ENCODE data around the gene CA10. TPM values are rescaled to one million over a fixed set of nuclear protein-coding genes. Genes with fewer than 3 reads are reported as not detected.

CA10 gene
- total RNA-seq, 2 experiments from 2014 or later: not detected

DNA sequence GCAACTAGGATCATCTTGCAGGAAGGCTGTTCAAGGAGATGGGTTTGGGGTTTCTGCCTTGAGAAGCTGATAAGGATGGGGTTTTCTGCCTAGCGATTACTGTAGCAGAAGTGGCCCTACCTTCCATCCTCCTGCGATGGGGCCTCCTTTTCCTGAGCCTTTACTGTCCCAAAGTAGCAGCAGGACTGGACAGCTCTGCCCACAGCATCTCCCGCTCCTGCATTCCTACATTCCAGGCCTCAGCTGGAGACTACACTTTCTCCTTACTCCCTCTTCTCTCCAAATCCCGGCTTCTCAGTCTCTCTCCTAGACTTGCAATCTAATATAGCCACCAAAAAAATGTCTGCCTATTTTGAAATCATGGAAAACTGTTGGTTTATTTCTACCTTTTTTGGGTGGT, 355.4 kb downstream of the CA10 start:
- H3K4me3 Mint-ChIP-seq: no peak overlapping the region
- H3K36me3 ChIP-seq (ENCODE audit: insufficient read depth, low read length): no peaks in the 10 kb centered on the region
- DNase-seq (no peak), ATAC-seq (ENCODE audit: poor library complexity) (no peak)
- no peaks in the 10 kb centered on the region for H3K36me3 Mint-ChIP-seq (ENCODE audit: low read depth)
- H3K4me3 ChIP-seq (ENCODE audit: low read length): no peak overlapping the region
- H3K27ac ChIP-seq (ENCODE audit: low read depth in 1 of 2, low read length in 2 of 2): no peak overlapping the region
- H3K9me3 Mint-ChIP-seq: peaks cover 2% of the 10 kb centered on the region
- peaks cover 28% of the 10 kb centered on the region for H3K27me3 Mint-ChIP-seq
- TF ChIP-seq, protein P1, sequence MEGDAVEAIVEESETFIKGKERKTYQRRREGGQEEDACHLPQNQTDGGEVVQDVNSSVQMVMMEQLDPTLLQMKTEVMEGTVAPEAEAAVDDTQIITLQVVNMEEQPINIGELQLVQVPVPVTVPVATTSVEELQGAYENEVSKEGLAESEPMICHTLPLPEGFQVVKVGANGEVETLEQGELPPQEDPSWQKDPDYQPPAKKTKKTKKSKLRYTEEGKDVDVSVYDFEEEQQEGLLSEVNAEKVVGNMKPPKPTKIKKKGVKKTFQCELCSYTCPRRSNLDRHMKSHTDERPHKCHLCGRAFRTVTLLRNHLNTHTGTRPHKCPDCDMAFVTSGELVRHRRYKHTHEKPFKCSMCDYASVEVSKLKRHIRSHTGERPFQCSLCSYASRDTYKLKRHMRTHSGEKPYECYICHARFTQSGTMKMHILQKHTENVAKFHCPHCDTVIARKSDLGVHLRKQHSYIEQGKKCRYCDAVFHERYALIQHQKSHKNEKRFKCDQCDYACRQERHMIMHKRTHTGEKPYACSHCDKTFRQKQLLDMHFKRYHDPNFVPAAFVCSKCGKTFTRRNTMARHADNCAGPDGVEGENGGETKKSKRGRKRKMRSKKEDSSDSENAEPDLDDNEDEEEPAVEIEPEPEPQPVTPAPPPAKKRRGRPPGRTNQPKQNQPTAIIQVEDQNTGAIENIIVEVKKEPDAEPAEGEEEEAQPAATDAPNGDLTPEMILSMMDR (IDR thresholded peaks at IDR 0.05): no peak
- no peaks in the 10 kb centered on the region for H3K9me3 ChIP-seq (ENCODE audit: control insufficient read depth in 1 of 2, insufficient read depth in 1 of 2, low read length in 2 of 2)
- H3K27ac Mint-ChIP-seq: no peak overlapping the region
- no peaks in the 10 kb centered on the region for H3K27me3 ChIP-seq (ENCODE audit: control insufficient read depth in 1 of 2, insufficient read depth in 2 of 2, low read length in 2 of 2)
- intact Hi-C loops (cut with DNase I, micrococcal nuclease): no loop called here
- no peaks in the 10 kb centered on the region for H3K4me1 Mint-ChIP-seq (ENCODE audit: low read depth)
- POLR2A ChIA-PET: no interaction called here
- H3K4me1 ChIP-seq (ENCODE audit: insufficient read depth, low read length): no peaks in the 10 kb centered on the region
- CTCF ChIA-PET: no interaction called here

DNA sequence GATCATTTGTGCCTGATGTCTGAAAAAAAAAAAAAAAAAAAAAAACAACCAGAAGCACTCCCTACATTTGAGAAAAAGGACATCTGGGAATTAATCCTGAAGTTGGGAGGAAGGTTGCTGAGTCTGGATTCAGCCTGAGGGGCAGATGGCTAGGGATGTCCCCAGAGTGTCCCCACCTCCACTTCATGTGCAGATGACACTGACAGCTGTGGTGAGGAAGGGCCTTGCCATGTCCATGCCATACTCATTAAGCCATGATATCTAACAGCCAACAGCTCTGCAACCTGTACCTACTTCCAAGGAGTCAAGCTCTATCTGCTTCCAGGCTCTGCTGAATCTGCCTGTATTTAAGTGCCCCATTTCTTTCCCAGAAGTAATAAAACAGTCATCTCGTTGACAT, 356.0 kb downstream of the CA10 start:
- DNase-seq (no peak), ATAC-seq (ENCODE audit: poor library complexity) (no peak)
- Mint-ChIP-seq H3K27ac (no peak overlapping the region), H3K4me3 (no peak overlapping the region), H3K9me3 (no peaks in the 10 kb centered on the region), H3K36me3 (ENCODE audit: low read depth) (no peaks in the 10 kb centered on the region), H3K4me1 (ENCODE audit: low read depth) (no peaks in the 10 kb centered on the region), H3K27me3 (peaks cover 23% of the 10 kb centered on the region)
- Histone ChIP-seq H3K36me3 (ENCODE audit: insufficient read depth, low read length) (no peaks in the 10 kb centered on the region), H3K9me3 (ENCODE audit: control insufficient read depth in 1 of 2, insufficient read depth in 1 of 2, low read length in 2 of 2) (no peaks in the 10 kb centered on the region), H3K27me3 (ENCODE audit: control insufficient read depth in 1 of 2, insufficient read depth in 2 of 2, low read length in 2 of 2) (no peaks in the 10 kb centered on the region), H3K4me1 (ENCODE audit: insufficient read depth, low read length) (no peaks in the 10 kb centered on the region), H3K4me3 (ENCODE audit: low read length) (no peak overlapping the region), H3K27ac (ENCODE audit: low read depth in 1 of 2, low read length in 2 of 2) (no peak overlapping the region)
- TF ChIP-seq, protein P1 (IDR thresholded peaks at IDR 0.05): no peak
- ChIA-PET CTCF (no interaction called here), POLR2A (no interaction called here)
- intact Hi-C loops (cut with DNase I, micrococcal nuclease): no loop called here

DNA sequence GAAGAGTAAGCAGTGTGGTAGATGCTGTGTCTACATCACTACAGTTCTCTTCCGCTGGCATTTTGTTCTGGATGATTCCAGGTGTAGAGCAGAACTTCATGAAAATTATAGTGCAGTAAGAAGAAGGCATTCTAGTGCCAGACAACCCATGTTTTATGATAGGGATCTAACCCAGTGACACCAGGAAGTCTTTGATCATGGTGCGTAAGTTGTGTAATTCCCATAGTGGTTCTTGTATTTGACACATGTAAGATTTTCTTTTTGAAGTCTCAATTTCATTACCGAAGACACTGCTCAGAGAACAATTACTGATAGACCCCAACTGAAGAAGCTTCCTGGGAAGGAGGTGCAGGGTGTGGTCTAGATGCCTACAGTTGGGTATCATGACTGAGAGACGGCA, 356.9 kb downstream of the CA10 start:
- no peaks in the 10 kb centered on the region for H3K36me3 ChIP-seq (ENCODE audit: insufficient read depth, low read length)
- ChIA-PET POLR2A (no interaction called here), CTCF (no interaction called here)
- Mint-ChIP-seq H3K4me3 (no peak overlapping the region), H3K4me1 (ENCODE audit: low read depth) (no peaks in the 10 kb centered on the region), H3K36me3 (ENCODE audit: low read depth) (no peaks in the 10 kb centered on the region), H3K27me3 (peaks cover 16% of the 10 kb centered on the region), H3K27ac (no peak overlapping the region), H3K9me3 (no peaks in the 10 kb centered on the region)
- peaks cover 0 to 5% of the 10 kb centered on the region in 2 experiments for H3K9me3 ChIP-seq (ENCODE audit: control insufficient read depth in 1 of 2, insufficient read depth in 1 of 2, low read length in 2 of 2)
- TF ChIP-seq, protein P1 (IDR thresholded peaks at IDR 0.05): no peak
- no peaks in the 10 kb centered on the region for H3K4me1 ChIP-seq (ENCODE audit: insufficient read depth, low read length)
- H3K27ac ChIP-seq (ENCODE audit: low read depth in 1 of 2, low read length in 2 of 2): no peak overlapping the region
- intact Hi-C loops (cut with DNase I, micrococcal nuclease): no loop called here
- ATAC-seq (ENCODE audit: poor library complexity): no peak
- no peaks in the 10 kb centered on the region for H3K27me3 ChIP-seq (ENCODE audit: control insufficient read depth in 1 of 2, insufficient read depth in 2 of 2, low read length in 2 of 2)
- no peak overlapping the region for H3K4me3 ChIP-seq (ENCODE audit: low read length)
- peak in 1 of 14 experiments; percentile 23 for DNase-seq
